Vagina (tissue), 2 donors: Measurements from ENCODE around the gene ARHGAP6. TPM values are rescaled to one million over a fixed set of nuclear protein-coding genes. Genes with fewer than 3 reads are reported as not detected.

Experiments
- DNase-seq, 2 donors: peaks; one replicate each; pipeline ENCODE4 v3.0.0-alpha.2; 2017; ENCODE audit errors: extremely low spot score in 2 of 2
- H3K27ac ChIP-seq: fragments of 200-600 bp; sonication (generic); one replicate; pipeline ENCODE4 v1.5.1; 2019
- H3K27me3 ChIP-seq: fragments of 200-600 bp; sonication (generic); one replicate; pipeline ENCODE4 v1.5.1; 2019
- H3K36me3 ChIP-seq, 2 donors: fragments of 200-600 bp; sonication (generic); one replicate each; pipeline ENCODE4 v1.5.1; 2017 to 2019
- H3K4me1 ChIP-seq: fragments of 200-600 bp; sonication (generic); one replicate; pipeline ENCODE4 v1.5.1; 2019
- H3K4me3 ChIP-seq, 2 donors: fragments of 200-600 bp; sonication (generic); 1 replicate in 1 of 2; 2 replicates in 1 of 2; pipeline ENCODE4 v1.5.1; 2016 to 2019
- H3K9me3 ChIP-seq: fragments of 200-600 bp; sonication (generic); one replicate; pipeline ENCODE4 v1.5.1; 2019
- CTCF ChIP-seq, 3 experiments: fragments of 450-650 bp in 2 of 3; fragments of 200-600 bp in 1 of 3; sonication (generic) in 1 of 3; IDR thresholded peaks; one replicate each; pipeline ENCODE4 v1.5.1; 2017 to 2019; ENCODE audit warnings: antibody characterized with exemption in 3 of 3, mild to moderate bottlenecking in 2 of 3, moderate library complexity in 2 of 3
- POLR2A ChIP-seq, 2 donors: fragments of 450-650 bp; IDR thresholded peaks; one replicate each; pipeline ENCODE4 v1.6.1; 2017; ENCODE audit warnings: antibody characterized with exemption in 2 of 2, mild to moderate bottlenecking in 2 of 2, moderate library complexity in 2 of 2
- POLR2AphosphoS5 ChIP-seq, 2 donors: sonication (generic); formaldehyde crosslinking; IDR thresholded peaks; one replicate each; pipeline ENCODE4 v1.9.0; 2017; ENCODE audit warnings: antibody characterized with exemption in 2 of 2, mild to moderate bottlenecking in 2 of 2, low read depth in 1 of 2; ENCODE audit not compliant: insufficient read depth in 1 of 2
- intact Hi-C: fragments of 100-400 bp; cut with DNase I; formaldehyde crosslinking; loops from one replicate; pipeline ENCODE4 v1.15.1; 2023
- total RNA-seq: library from RNA; depleted of rRNA; stranded (reverse); fragments of >200 nt; gene quantifications from one replicate; pipeline ENCODE4 v1.2.3, GENCODE V29; 2016

The ARHGAP6 gene
- total RNA-seq, 1 donor from 2014 or later = 15.7 TPM

- Histone ChIP-seq H3K4me3 (no peak overlapping the region), H3K4me1 (no peaks in the 10 kb centered on the region), H3K9me3 (no peaks in the 10 kb centered on the region), H3K36me3 (no peaks in the 10 kb centered on the region), H3K27ac (no peak overlapping the region), H3K27me3 (no peaks in the 10 kb centered on the region)
- TF ChIP-seq CTCF (IDR thresholded peaks at IDR 0.05) (no peak), POLR2AphosphoS5 (IDR thresholded peaks at IDR 0.05; ENCODE audit: insufficient read depth in 1 of 2, low read depth in 1 of 2) (no peak), POLR2A (IDR thresholded peaks at IDR 0.05) (no peak)
- intact Hi-C loops = no loop called here
- DNase-seq = no peak
Measured at GRCh38 chrX:11375614-11376119, 290.1 kb downstream of the ARHGAP6 start.

- Histone ChIP-seq H3K9me3 (no peaks in the 10 kb centered on the region), H3K36me3 (no peaks in the 10 kb centered on the region), H3K27me3 (no peaks in the 10 kb centered on the region), H3K27ac (no peak overlapping the region), H3K4me3 (no peak overlapping the region), H3K4me1 (no peaks in the 10 kb centered on the region)
- no peak for DNase-seq
- intact Hi-C loops = no loop called here
- TF ChIP-seq POLR2AphosphoS5 (IDR thresholded peaks at IDR 0.05; ENCODE audit: insufficient read depth in 1 of 2, low read depth in 1 of 2) = no peak
- TF ChIP-seq CTCF (IDR thresholded peaks at IDR 0.05) = no peak
- no peak for TF ChIP-seq POLR2A (IDR thresholded peaks at IDR 0.05)
Measured at GRCh38 chrX:11374570-11374969, 291.1 kb downstream of the ARHGAP6 start.

- H3K9me3 ChIP-seq = no peaks in the 10 kb centered on the region
- H3K27ac ChIP-seq = no peak overlapping the region
- intact Hi-C loops = no loop called here
- H3K27me3 ChIP-seq = no peaks in the 10 kb centered on the region
- no peak for DNase-seq
- TF ChIP-seq POLR2A (IDR thresholded peaks at IDR 0.05) = no peak
- TF ChIP-seq CTCF (IDR thresholded peaks at IDR 0.05) = no peak
- no peak for TF ChIP-seq POLR2AphosphoS5 (IDR thresholded peaks at IDR 0.05; ENCODE audit: insufficient read depth in 1 of 2, low read depth in 1 of 2)
- no peaks in the 10 kb centered on the region for H3K4me1 ChIP-seq
- no peaks in the 10 kb centered on the region for H3K36me3 ChIP-seq
- no peak overlapping the region for H3K4me3 ChIP-seq
Measured at GRCh38 chrX:11371106-11371505, 294.6 kb downstream of the ARHGAP6 start.

GRCh38 chrX:11367609-11368430, 297.9 kb downstream of the ARHGAP6 start:
- DNase-seq = no peak
- Histone ChIP-seq H3K27ac (no peak overlapping the region), H3K4me1 (no peaks in the 10 kb centered on the region), H3K9me3 (no peaks in the 10 kb centered on the region), H3K4me3 (no peak overlapping the region), H3K27me3 (no peaks in the 10 kb centered on the region), H3K36me3 (no peaks in the 10 kb centered on the region)
- TF ChIP-seq POLR2AphosphoS5 (IDR thresholded peaks at IDR 0.05; ENCODE audit: insufficient read depth in 1 of 2, low read depth in 1 of 2) (no peak), CTCF (IDR thresholded peaks at IDR 0.05) (no peak), POLR2A (IDR thresholded peaks at IDR 0.05) (no peak)
- intact Hi-C loops = no loop called here

GRCh38 chrX:11366998-11367595, 298.6 kb downstream of the ARHGAP6 start:
- H3K4me3 ChIP-seq = no peak overlapping the region
- no peak for DNase-seq
- no peaks in the 10 kb centered on the region for H3K9me3 ChIP-seq
- no peaks in the 10 kb centered on the region for H3K36me3 ChIP-seq
- TF ChIP-seq POLR2AphosphoS5 (IDR thresholded peaks at IDR 0.05; ENCODE audit: insufficient read depth in 1 of 2, low read depth in 1 of 2) = no peak
- TF ChIP-seq CTCF (IDR thresholded peaks at IDR 0.05) = no peak
- TF ChIP-seq POLR2A (IDR thresholded peaks at IDR 0.05) = no peak
- no peaks in the 10 kb centered on the region for H3K4me1 ChIP-seq
- intact Hi-C loops = no loop called here
- no peaks in the 10 kb centered on the region for H3K27me3 ChIP-seq
- no peak overlapping the region for H3K27ac ChIP-seq
